ENCODE measurements around the gene FILIP1.

FILIP1 gene

GRCh38 chr6:75374961-75375400, 118.6 kb downstream of the FILIP1 start:
- FAIRE-seq = no peak

- FAIRE-seq = no peak
These were observed 120.7 kb downstream of the FILIP1 start for GRCh38 chr6:75372884-75373283.

DNA sequence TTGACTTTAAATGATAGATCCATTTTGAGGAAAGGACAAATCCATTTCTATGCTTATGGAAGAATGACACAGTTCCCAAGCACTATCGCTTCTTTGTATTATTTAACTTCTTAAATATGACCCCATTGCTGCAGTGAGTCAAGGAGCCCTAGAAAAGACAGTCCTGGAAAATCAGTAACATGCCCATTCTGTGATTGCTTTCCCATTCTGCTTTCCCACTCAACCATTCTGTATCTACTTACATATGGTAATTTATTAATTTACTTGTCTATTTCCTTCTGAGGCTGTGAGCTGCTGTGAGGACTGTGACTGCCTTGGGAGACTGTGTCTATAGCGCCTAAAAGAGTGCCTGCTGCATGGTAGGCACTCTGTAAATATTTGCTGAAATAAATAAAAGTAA, 123.6 kb downstream of the FILIP1 start:
- FAIRE-seq = no peak

GRCh38 chr6:75368864-75369402, 124.7 kb downstream of the FILIP1 start:
- no peak for FAIRE-seq

DNA sequence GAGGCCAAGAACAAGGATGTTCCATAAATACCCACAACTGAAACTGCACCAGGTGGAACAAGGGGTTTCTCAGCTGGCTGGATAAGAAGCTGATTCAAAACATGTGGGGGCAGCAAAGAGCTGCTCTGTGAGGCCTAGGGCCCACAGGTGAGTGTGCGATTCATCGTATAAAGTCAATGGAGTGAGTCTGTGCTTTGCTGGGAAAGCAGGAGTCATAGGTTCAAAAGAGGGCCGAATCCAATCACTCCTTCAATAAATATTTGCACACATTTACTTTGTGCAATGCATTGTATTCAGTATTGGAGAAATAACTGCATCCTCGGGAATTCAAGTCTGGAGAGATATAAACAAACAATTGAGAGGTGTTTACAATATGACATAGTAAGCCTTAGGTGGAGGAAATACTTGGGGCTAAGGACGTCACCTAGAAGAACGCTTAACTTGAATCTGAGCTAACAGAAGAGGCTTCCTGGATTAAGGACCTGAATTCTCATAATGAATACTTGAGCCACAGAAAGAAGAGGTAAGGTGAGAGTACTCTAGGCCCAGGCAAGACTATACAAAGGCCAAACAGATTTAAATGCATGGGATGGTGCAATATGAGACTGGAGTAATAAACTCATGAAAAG, 125.3 kb downstream of the FILIP1 start:
- no peak for FAIRE-seq

DNA sequence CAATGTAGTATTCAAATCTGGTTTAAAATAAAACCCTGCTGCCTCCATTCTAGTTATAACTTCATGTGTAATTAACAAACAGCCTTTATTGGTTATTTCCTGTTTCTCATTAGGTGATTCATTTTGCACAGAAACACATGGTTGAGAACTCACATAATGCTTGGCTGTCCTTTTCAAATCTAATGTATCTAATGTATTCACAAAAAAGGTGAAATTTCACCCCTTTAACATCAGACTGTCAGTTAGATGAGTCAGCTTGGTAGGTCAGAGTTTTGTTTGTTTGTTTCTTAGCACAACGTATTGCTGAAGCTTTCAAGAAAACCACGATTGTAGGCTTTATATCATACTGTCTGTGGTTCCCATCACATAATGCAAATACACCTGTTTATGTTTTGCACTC, 130.3 kb downstream of the FILIP1 start:
- FAIRE-seq = no peak

GRCh38 chr6:75353644-75354043, 140.0 kb downstream of the FILIP1 start:
- no peak for FAIRE-seq

GRCh38 chr6:75351570-75351969, 142.0 kb downstream of the FILIP1 start:
- FAIRE-seq = no peak

GRCh38 chr6:75350808-75351207, 142.8 kb downstream of the FILIP1 start:
- FAIRE-seq = no peak

DNA sequence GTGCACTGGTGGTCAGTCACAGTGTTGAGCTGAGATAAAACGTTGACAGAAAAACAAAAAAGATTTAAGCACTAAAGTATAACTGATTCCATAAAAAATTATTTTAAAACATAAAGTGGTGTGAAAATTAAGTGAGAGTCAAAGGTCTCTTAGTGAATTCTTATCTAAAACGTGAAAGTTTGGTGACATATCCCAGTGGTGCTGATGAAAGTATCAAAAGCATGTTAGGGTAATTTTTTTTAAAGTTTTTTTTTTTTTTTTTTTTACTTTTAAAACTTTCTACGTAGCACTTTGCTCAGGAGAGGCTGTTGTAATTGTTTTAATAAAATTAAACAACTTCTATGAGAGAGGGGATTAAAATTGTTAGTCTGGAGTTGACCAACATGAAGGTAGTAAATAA, 143.4 kb downstream of the FILIP1 start:
- FAIRE-seq = no peak

GRCh38 chr6:75349262-75349984, 144.2 kb downstream of the FILIP1 start:
- FAIRE-seq = no peak

GRCh38 chr6:75348882-75349261, 144.7 kb downstream of the FILIP1 start:
- no peak for FAIRE-seq

DNA sequence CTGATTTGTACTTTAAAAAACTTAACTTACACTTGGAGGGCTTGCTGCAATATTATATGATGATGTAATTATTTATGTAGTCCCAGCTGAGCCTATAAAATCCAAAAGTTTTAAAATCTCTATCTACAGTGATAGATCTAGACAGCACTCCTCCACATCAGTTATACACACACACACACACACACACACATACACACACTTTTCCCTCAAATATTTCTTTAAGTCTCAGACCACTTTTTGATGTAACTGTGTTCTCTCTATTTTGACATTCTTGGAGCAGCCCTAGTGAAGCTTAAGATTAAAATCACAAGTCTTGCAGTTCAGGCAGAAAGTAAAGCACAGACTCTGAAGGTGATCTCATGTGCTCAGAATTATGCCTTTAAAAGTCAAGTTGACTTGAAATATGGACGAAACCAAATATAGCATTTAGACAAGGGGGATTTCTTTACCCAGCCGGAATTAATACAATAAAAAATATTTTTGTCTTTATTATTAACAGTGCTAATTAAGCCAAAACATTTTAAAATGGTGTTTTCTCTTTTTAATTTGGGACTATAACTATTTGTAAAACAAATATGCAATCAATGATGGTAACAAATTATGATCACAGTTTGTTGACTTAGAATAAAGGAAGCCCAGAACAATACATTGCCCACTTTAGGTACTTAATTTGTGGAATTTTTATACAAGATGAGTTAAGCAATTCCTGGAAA, 145.5 kb downstream of the FILIP1 start:
- no peak for FAIRE-seq

GRCh38 chr6:75345413-75345812, 148.2 kb downstream of the FILIP1 start:
- no peak for FAIRE-seq

DNA sequence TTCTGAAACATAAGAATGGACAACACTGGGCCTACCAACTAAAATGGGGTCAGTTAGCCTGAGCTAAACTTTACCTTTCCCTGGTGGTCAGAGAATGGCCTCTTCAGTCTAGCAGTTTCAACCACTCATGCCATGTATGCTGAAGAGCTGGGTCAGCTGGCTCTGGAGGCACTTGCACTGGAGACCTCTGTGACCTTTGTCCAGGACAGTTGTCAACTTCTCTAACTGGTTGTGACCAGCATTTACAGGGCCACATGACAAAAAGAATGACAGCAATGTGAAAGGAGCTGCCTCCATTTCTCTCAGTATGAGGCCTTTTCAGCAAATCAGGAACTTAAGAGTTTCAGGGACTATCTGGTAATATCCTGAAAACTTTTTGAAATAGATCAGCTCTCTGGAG, 149.1 kb downstream of the FILIP1 start:
- FAIRE-seq = no peak

DNA sequence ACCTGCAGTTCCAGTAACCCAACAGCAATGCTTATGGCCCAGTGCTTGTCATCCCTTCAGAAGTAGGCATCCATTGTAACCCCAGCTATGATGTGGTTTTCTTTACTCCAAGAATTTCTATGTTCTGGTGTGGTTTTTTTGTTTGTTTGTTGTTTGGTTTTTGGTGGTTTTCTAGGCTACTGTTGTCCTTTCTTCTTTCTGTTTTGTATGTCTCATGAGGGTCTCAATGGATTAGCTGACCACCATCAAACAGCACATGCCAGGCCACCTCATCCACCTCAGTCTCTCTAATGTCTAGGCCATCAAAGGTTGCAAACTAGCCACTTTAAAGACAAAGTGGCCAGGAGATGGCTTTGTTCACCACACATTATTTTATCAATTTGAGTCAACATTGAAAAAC, 149.6 kb downstream of the FILIP1 start:
- no peak for FAIRE-seq

DNA sequence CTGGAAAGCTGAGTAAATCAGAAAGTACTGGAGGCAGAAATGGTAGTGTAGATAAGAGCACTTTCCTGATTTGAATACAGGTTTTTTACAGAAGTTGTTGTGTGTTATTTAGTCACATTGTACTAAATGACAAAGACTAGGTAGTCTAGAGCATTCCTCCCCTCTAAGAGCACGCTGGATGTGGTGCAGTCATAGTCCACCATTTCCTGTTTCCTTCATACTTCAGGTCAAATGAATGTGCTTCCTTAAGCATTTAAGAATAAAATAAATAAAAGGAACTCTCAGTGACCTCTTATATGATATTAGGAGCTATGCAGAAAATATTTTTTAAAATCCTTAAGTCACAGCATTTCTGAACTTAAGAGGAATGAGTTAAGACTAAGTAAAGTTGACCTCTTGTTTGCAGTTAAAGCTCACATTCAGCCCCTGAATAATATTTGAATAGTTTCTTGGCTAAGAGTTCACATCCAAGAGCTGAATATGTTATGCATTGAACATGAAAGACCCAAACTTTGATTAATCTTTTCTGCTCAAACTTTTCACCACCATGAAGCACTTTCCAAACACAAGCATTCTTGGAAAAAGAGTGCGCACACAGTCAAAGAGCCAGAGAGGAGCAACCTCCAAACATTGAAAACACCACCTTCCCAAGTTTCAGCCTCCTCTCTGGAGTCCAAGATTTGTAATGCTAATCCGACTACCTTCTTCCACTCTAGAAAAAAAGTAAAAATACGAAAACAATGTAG, 155.6 kb downstream of the FILIP1 start:
- no peak for FAIRE-seq

DNA sequence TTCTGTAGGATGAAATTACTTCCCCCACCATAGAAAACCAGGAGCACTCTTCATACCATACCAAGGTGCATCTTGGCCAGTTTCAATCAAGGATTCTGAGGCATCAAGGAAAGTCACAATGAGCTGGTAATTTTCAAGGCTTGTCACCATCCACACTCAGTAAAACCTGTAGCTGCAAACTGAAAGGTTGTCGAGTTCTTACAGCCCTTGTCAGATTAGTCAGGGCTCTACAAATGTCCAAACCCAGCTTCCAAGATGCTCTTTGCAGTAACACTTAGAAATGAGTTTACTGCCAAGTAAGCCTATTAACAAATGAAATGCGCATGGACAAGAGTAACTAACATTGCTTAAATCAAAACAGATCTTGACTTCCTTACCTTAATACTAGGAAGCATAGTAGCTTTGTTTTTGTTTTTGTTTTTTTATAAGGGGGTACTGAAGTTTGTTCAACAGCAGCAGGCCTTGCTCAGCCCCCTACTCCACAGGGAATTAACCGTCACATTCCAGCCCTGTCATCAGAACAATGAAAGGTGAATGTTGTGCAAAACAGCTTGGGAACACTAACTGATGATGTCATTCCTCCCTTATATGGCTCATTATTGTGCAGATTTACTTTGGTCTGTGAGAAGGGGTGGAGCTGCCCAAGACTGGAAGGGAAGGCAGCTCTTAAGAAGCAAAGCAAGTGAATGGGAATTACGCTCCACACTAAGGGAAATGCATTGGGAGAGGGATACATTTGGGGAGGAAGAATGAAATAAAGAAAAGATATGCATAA, 159.1 kb downstream of the FILIP1 start:
- FAIRE-seq = no peak

GRCh38 chr6:75333676-75334200, 159.9 kb downstream of the FILIP1 start:
- FAIRE-seq = no peak

DNA sequence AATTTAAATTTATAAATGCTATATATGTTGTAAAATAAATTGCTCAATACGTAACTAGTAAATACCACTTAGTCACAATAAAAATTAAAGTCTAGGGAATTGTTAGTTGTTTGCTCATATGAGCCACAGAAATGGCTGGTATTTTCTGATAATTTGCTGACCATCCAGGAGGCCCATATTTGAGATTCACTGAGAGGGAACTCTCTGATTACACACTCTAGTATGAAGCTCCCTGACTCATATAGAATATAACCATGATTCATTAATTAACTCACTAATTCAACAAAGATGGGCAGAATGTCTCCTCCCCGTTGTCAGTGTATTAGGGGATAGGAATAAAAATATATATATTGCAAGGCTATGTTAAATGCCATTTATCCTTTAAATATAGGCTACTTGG, 162.4 kb downstream of the FILIP1 start:
- no peak for FAIRE-seq

- no peak for FAIRE-seq
These were observed 163.9 kb downstream of the FILIP1 start for GRCh38 chr6:75329703-75330102.

GRCh38 chr6:75327807-75328206, 165.8 kb downstream of the FILIP1 start:
- FAIRE-seq = no peak
